Esophagus squamous epithelium (tissue), 4 donors: ENCODE data around the gene TMEM263.

Source experiments
- POLR2A ChIP-seq, 4 donors: fragments of 450-650 bp; IDR thresholded peaks; one replicate each; pipeline ENCODE4 v1.6.1; 2017; ENCODE audit warnings: antibody characterized with exemption in 4 of 4, mild to moderate bottlenecking in 4 of 4, moderate library complexity in 3 of 4
- TF ChIP-seq, protein P1 (sequence below), 6 experiments: fragments of 450-650 bp in 4 of 6; fragments of 200-600 bp in 2 of 6; sonication (generic) in 2 of 6; IDR thresholded peaks; one replicate each; pipeline ENCODE4 v1.5.1; 2016 to 2019; ENCODE audit warnings: antibody characterized with exemption in 6 of 6, mild to moderate bottlenecking in 4 of 6, moderate library complexity in 4 of 6

DNA sequence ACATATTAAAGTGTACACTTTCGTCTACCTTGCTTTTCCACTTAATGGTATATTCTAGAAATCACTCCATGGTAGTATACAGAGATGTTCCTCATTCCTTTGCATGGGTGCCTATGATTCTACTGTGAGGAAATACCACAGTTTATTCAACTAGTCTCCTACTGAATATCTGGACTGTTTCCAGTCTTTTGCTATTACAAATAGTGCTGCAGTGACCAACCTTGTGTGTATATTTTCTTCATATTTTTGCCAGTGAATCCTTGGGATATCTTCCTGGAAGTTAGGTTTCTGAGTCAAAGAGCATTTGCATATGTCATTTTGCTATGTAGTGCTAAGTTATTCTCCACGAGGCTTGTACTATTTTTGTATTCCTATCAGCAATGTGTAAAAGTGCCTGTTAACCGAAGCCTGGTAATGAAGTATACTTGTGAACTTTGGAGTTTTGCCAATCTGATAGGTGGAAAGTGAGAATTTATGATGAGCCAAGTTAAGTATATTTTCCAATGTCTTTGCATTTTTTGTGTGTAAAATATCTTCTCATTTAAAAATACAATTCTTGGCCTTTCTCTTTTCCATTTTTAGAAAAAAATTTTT lies 31.3 kb upstream of the TMEM263 start:
- TF ChIP-seq, protein P1, sequence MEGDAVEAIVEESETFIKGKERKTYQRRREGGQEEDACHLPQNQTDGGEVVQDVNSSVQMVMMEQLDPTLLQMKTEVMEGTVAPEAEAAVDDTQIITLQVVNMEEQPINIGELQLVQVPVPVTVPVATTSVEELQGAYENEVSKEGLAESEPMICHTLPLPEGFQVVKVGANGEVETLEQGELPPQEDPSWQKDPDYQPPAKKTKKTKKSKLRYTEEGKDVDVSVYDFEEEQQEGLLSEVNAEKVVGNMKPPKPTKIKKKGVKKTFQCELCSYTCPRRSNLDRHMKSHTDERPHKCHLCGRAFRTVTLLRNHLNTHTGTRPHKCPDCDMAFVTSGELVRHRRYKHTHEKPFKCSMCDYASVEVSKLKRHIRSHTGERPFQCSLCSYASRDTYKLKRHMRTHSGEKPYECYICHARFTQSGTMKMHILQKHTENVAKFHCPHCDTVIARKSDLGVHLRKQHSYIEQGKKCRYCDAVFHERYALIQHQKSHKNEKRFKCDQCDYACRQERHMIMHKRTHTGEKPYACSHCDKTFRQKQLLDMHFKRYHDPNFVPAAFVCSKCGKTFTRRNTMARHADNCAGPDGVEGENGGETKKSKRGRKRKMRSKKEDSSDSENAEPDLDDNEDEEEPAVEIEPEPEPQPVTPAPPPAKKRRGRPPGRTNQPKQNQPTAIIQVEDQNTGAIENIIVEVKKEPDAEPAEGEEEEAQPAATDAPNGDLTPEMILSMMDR (IDR thresholded peaks at IDR 0.05) = no peak
- no peak for TF ChIP-seq POLR2A (IDR thresholded peaks at IDR 0.05)
